ENCODE measurements around the gene MBD3.

- TF ChIP-seq CTCF (IDR thresholded peaks at IDR 0.05; ENCODE audit: low read length): no peak
- no peak for TF ChIP-seq EZH2phosphoT487 (IDR thresholded peaks at IDR 0.05; ENCODE audit: low read length)
Measured at GRCh38 chr19:1615156-1615765, 22.6 kb upstream of the MBD3 start.
